Measurements from ENCODE around the gene SCYL1. TPM values are rescaled to one million over a fixed set of nuclear protein-coding genes. Genes with fewer than 3 reads are reported as not detected.

The SCYL1 gene
- total RNA-seq, 2 experiments from 2014 or later, result 56.8 to 62.9 TPM

DNA sequence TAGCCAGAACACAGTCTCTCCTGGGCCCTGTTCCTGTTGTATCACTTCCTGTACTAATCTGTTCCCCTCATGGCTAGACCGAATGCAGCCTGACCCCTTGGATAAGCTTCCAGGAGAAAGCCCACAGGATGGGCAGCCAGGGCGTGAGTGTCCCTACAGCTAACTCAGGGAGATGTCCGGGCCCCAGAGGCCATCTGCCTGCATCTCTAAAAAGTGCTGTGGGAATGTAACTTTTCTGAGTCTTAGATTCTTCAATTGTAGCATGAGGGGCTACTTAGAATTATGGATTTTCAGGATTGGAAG lies 33.8 kb upstream of the SCYL1 start:
- no peak for DNase-seq (ENCODE audit: low spot score)
- intact Hi-C loops (cut with micrococcal nuclease; ENCODE audit: unreplicated experiment), result no loop called here
- H3K4me3 ChIP-seq (ENCODE audit: low read depth, low read length, poor library complexity, severe bottlenecking), result no peak overlapping the region
- H3K36me3 ChIP-seq (ENCODE audit: insufficient read depth, low read length), result no peaks in the 10 kb centered on the region
- H3K9me2 ChIP-seq (ENCODE audit: insufficient read depth, low read length), result no peaks in the 10 kb centered on the region
- peak overlapping the region; percentile 61 for H3K4me2 ChIP-seq (ENCODE audit: low read length)
- CTCF ChIA-PET (ENCODE audit: unreplicated experiment), result interaction anchor here (3.1 kb wide), 1 partner anchor 12 kb away, joined by 15 read pairs; no protein-coding TSS in a partner anchor
- H3K4me1 ChIP-seq (ENCODE audit: insufficient read depth, low read length, poor library complexity, severe bottlenecking), result peaks cover 93% of the 10 kb centered on the region
- peak overlapping the region; percentile 73; the same call in 1 of the 2 replicates for H2AFZ ChIP-seq (ENCODE audit: low read length)
- peak overlapping the region; percentile 81 for H3K27ac ChIP-seq (ENCODE audit: low read depth, low read length, poor library complexity, severe bottlenecking)
- no peaks in the 10 kb centered on the region for H4K20me1 ChIP-seq (ENCODE audit: insufficient read depth, low read length)
- no TSS peak for BruUV-seq (replicated peaks)
- H3K79me2 ChIP-seq (ENCODE audit: insufficient read depth, low read depth, low read length), result peaks cover 14% of the 10 kb centered on the region; the same call in 1 of the 2 replicates
- TF ChIP-seq CTCF (conservative IDR thresholded peaks at IDR 0.05; ENCODE audit: low read length), result no peak
- TF ChIP-seq EZH2phosphoT487 (IDR thresholded peaks at IDR 0.05; ENCODE audit: borderline replicate concordance, low read depth, low read length), result no peak
- no peaks in the 10 kb centered on the region for H3K9me3 ChIP-seq (ENCODE audit: low read length)
- POLR2A ChIA-PET, result interaction anchor here (0.6 to 11.1 kb wide), 7 partner anchors 9 to 71 kb away, joined by 3 to 199 read pairs (median 17); partner anchors contain the start of genes MALAT1 and NEAT1

DNA sequence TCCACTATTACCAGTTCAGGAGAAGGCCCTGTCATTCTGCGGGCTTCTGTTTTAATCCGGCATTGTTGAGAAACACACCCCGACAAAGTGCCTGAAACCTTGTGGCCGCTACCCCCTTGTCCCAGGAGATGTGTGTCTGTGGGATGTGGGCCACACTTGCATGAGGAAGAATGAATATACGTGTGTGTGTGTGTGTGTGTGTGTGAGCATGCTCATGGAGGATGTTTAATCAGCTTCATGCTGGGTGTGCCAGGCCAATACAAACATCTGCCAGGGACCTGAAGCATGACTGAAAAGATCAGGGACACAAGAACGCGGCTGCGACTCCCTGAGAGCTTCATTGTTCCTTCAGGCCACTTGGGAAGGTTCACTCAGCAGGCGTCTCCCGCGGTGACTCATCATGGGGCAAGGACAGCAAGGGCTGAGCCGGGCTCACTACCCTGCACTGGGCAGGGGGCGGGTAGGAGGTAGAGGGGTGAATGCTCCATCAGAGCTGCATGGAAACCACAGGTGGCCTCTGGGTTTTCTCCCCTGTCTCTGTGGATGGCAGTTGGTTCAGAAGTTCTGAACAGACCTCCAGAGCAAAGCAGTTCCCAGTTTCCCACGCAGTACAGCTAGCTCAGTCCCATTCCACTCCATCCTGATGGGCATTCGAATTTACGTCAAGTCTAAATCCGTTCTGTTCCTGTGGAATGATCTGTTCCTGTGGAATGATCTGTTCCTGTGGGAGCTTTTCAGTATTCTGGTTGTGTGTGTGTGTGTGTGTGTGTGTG lies 33.1 kb upstream of the SCYL1 start:
- peak; percentile 64 for DNase-seq (ENCODE audit: low spot score)
- no TSS peak for BruUV-seq (replicated peaks)
- H3K4me3 ChIP-seq (ENCODE audit: low read depth, low read length, poor library complexity, severe bottlenecking), result peak overlapping the region; percentile 6
- TF ChIP-seq EZH2phosphoT487 (IDR thresholded peaks at IDR 0.05; ENCODE audit: borderline replicate concordance, low read depth, low read length) (no peak), CTCF (conservative IDR thresholded peaks at IDR 0.05; ENCODE audit: low read length) (no peak)
- no peaks in the 10 kb centered on the region for H4K20me1 ChIP-seq (ENCODE audit: insufficient read depth, low read length)
- POLR2A ChIA-PET, result interaction anchor here (0.6 to 11.1 kb wide), 9 partner anchors 8 to 110 kb away, joined by 3 to 199 read pairs (median 6); partner anchors contain the start of genes MALAT1 and NEAT1
- peak overlapping the region; percentile 61 for H3K4me2 ChIP-seq (ENCODE audit: low read length)
- no peaks in the 10 kb centered on the region for H3K36me3 ChIP-seq (ENCODE audit: insufficient read depth, low read length)
- CTCF ChIA-PET (ENCODE audit: unreplicated experiment), result interaction anchor here (3.1 kb wide), 1 partner anchor 13 kb away, joined by 15 read pairs; no protein-coding TSS in a partner anchor
- no peaks in the 10 kb centered on the region for H3K9me2 ChIP-seq (ENCODE audit: insufficient read depth, low read length)
- H3K79me2 ChIP-seq (ENCODE audit: insufficient read depth, low read depth, low read length), result peaks cover 20% of the 10 kb centered on the region; the same call in 1 of the 2 replicates
- peak overlapping the region; percentile 73; the same call in 1 of the 2 replicates for H2AFZ ChIP-seq (ENCODE audit: low read length)
- intact Hi-C loops (cut with micrococcal nuclease; ENCODE audit: unreplicated experiment), result no loop called here
- H3K4me1 ChIP-seq (ENCODE audit: insufficient read depth, low read length, poor library complexity, severe bottlenecking), result peaks cover 96% of the 10 kb centered on the region
- H3K27ac ChIP-seq (ENCODE audit: low read depth, low read length, poor library complexity, severe bottlenecking), result peak overlapping the region; percentile 81
- no peaks in the 10 kb centered on the region for H3K9me3 ChIP-seq (ENCODE audit: low read length)

DNA sequence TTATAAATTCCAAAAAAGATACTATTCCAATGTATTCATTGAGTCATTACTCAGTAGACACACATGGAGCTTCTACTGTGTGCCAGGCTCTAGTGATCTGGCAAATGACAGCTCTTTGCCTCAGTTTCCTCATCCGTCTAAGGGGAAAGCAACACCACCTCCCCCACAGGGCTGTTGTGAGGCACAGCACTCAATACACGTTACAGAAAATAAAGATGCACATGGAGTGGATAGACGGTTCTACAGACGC lies 32.6 kb upstream of the SCYL1 start:
- POLR2A ChIA-PET, result interaction anchor here (0.8 to 11.1 kb wide), 8 partner anchors 7 to 111 kb away, joined by 3 to 199 read pairs (median 12); partner anchors contain the start of gene MALAT1
- Histone ChIP-seq H2AFZ (ENCODE audit: low read length) (peak overlapping the region; percentile 73; the same call in 1 of the 2 replicates), H3K27ac (ENCODE audit: low read depth, low read length, poor library complexity, severe bottlenecking) (peak overlapping the region; percentile 81), H3K4me1 (ENCODE audit: insufficient read depth, low read length, poor library complexity, severe bottlenecking) (peaks cover 95% of the 10 kb centered on the region), H3K79me2 (ENCODE audit: insufficient read depth, low read depth, low read length) (peaks cover 24% of the 10 kb centered on the region; the same call in 1 of the 2 replicates), H3K4me2 (ENCODE audit: low read length) (peak overlapping the region; percentile 61), H3K9me2 (ENCODE audit: insufficient read depth, low read length) (no peaks in the 10 kb centered on the region), H3K9me3 (ENCODE audit: low read length) (no peaks in the 10 kb centered on the region), H4K20me1 (ENCODE audit: insufficient read depth, low read length) (no peaks in the 10 kb centered on the region), H3K4me3 (ENCODE audit: low read depth, low read length, poor library complexity, severe bottlenecking) (peak overlapping the region; percentile 42), H3K36me3 (ENCODE audit: insufficient read depth, low read length) (no peaks in the 10 kb centered on the region)
- intact Hi-C loops (cut with micrococcal nuclease; ENCODE audit: unreplicated experiment), result no loop called here
- CTCF ChIA-PET (ENCODE audit: unreplicated experiment), result interaction anchor here (3.1 kb wide), 1 partner anchor 14 kb away, joined by 15 read pairs; no protein-coding TSS in a partner anchor
- no TSS peak for BruUV-seq (replicated peaks)
- TF ChIP-seq CTCF (conservative IDR thresholded peaks at IDR 0.05; ENCODE audit: low read length) (no peak), EZH2phosphoT487 (IDR thresholded peaks at IDR 0.05; ENCODE audit: borderline replicate concordance, low read depth, low read length) (no peak)
- no peak for DNase-seq (ENCODE audit: low spot score)
